Measurements from ENCODE around the gene GNB1. TPM values are rescaled to one million over a fixed set of nuclear protein-coding genes. Genes with fewer than 3 reads are reported as not detected.
"Not testable (repeated sequence)": the region's sequence is repeated elsewhere in the genome, so short reads cannot be mapped to it uniquely, and the experiment has no call there.

GNB1 gene
- total RNA-seq, 1 donor from 2014 or later, result 328 TPM

GRCh38 chr1:1891349-1892078 lies 627 bp upstream of the GNB1 start:
- Histone ChIP-seq H3K27ac (peak overlapping the region; percentile 90), H3K27me3 (no peaks in the 10 kb centered on the region), H3K9me3 (no peaks in the 10 kb centered on the region), H3K4me3 (peak overlapping the region; percentile 65), H3K4me1 (peaks cover 40% of the 10 kb centered on the region), H3K36me3 (no peaks in the 10 kb centered on the region)
- no peak for TF ChIP-seq CTCF (IDR thresholded peaks at IDR 0.05)
- peak; percentile 75 for ATAC-seq
- DNase-seq, result peak; percentile 92
- intact Hi-C loops (cut with DNase I), result loop anchor here (10.0 kb wide), 1 partner anchor 137 kb away; no protein-coding TSS in a partner anchor

- no peak for TF ChIP-seq CTCF (IDR thresholded peaks at IDR 0.05)
- intact Hi-C loops (cut with DNase I), result loop anchor here (10.0 kb wide), 1 partner anchor 135 kb away; no protein-coding TSS in a partner anchor
- Histone ChIP-seq H3K36me3 (no peaks in the 10 kb centered on the region), H3K27me3 (no peaks in the 10 kb centered on the region), H3K4me3 (peak overlapping the region; percentile 78), H3K9me3 (no peaks in the 10 kb centered on the region), H3K27ac (peak overlapping the region; percentile 90), H3K4me1 (peaks cover 48% of the 10 kb centered on the region)
- ATAC-seq (peak; percentile 47), DNase-seq (peak; percentile 91)
Measured at GRCh38 chr1:1889847-1890505, 911 bp downstream of the GNB1 start.

GRCh38 chr1:1889090-1889750 lies 1.7 kb downstream of the GNB1 start:
- H3K4me3 ChIP-seq, result peak overlapping the region; percentile 78
- H3K36me3 ChIP-seq, result no peaks in the 10 kb centered on the region
- H3K27me3 ChIP-seq, result no peaks in the 10 kb centered on the region
- no peak for TF ChIP-seq CTCF (IDR thresholded peaks at IDR 0.05)
- no peak for DNase-seq
- peaks cover 48% of the 10 kb centered on the region for H3K4me1 ChIP-seq
- peak overlapping the region; percentile 90 for H3K27ac ChIP-seq
- intact Hi-C loops (cut with DNase I), result no loop called here
- H3K9me3 ChIP-seq, result no peaks in the 10 kb centered on the region
- ATAC-seq, result no peak

- DNase-seq, H3K27ac ChIP-seq, ATAC-seq: not testable (repeated sequence)
Measured at GRCh38 chr1:1883890-1884289, 7.0 kb downstream of the GNB1 start.

GRCh38 chr1:1883092-1883873 lies 7.6 kb downstream of the GNB1 start:
- H3K27ac ChIP-seq, result no peak overlapping the region
- no peak for DNase-seq
- H3K9me3 ChIP-seq, result no peaks in the 10 kb centered on the region
- H3K36me3 ChIP-seq, result peaks cover 4% of the 10 kb centered on the region
- no peak for ATAC-seq
- TF ChIP-seq CTCF (IDR thresholded peaks at IDR 0.05), result no peak
- H3K4me1 ChIP-seq, result peaks cover 74% of the 10 kb centered on the region
- no peak overlapping the region for H3K4me3 ChIP-seq
- no peaks in the 10 kb centered on the region for H3K27me3 ChIP-seq
- intact Hi-C loops (cut with DNase I), result no loop called here

More at GRCh38 chr1:1883890-1884289, 7.0 kb downstream of the GNB1 start:
- H3K4me3 ChIP-seq; H3K27me3 ChIP-seq; H3K36me3 ChIP-seq; intact Hi-C loops (cut with DNase I); H3K9me3 ChIP-seq: not testable (repeated sequence)
- H3K4me1 ChIP-seq, result peaks cover 74% of the 10 kb centered on the region
